ENCODE data around the gene ZBP1.

ZBP1 gene

DNA sequence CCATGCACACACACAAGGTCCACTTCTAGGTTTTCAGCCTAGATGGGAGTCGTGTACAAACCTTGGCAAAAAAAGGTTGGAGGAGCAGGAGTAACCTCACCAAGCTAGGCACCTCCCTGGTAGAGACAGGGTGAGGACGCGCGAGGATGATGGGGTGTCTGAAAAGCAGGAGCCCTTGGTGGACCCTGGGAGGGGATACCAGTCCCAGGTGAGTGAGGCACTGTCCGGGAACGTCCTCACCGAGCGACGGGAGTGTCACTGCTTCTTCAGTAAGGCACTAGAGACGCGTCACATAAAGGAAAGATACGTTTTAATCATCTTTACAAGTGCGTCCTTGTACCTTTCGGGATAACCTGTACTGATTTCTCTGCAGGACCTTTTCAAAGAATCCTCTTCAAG lies 29.4 kb upstream of the ZBP1 start:
- Mint-ChIP-seq H3K36me3 (ENCODE audit: low read depth) (peaks cover 19% of the 10 kb centered on the region), H3K9me3 (peaks cover 16% of the 10 kb centered on the region), H3K27me3 (ENCODE audit: low read depth, poor library complexity) (peaks cover 20% of the 10 kb centered on the region), H3K4me1 (peaks cover 50% of the 10 kb centered on the region), H3K27ac (no peak overlapping the region), H3K4me3 (no peak overlapping the region)
- TF ChIP-seq, protein P1, sequence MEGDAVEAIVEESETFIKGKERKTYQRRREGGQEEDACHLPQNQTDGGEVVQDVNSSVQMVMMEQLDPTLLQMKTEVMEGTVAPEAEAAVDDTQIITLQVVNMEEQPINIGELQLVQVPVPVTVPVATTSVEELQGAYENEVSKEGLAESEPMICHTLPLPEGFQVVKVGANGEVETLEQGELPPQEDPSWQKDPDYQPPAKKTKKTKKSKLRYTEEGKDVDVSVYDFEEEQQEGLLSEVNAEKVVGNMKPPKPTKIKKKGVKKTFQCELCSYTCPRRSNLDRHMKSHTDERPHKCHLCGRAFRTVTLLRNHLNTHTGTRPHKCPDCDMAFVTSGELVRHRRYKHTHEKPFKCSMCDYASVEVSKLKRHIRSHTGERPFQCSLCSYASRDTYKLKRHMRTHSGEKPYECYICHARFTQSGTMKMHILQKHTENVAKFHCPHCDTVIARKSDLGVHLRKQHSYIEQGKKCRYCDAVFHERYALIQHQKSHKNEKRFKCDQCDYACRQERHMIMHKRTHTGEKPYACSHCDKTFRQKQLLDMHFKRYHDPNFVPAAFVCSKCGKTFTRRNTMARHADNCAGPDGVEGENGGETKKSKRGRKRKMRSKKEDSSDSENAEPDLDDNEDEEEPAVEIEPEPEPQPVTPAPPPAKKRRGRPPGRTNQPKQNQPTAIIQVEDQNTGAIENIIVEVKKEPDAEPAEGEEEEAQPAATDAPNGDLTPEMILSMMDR (IDR thresholded peaks at IDR 0.05), result no peak
- DNase-seq, result no peak

DNA sequence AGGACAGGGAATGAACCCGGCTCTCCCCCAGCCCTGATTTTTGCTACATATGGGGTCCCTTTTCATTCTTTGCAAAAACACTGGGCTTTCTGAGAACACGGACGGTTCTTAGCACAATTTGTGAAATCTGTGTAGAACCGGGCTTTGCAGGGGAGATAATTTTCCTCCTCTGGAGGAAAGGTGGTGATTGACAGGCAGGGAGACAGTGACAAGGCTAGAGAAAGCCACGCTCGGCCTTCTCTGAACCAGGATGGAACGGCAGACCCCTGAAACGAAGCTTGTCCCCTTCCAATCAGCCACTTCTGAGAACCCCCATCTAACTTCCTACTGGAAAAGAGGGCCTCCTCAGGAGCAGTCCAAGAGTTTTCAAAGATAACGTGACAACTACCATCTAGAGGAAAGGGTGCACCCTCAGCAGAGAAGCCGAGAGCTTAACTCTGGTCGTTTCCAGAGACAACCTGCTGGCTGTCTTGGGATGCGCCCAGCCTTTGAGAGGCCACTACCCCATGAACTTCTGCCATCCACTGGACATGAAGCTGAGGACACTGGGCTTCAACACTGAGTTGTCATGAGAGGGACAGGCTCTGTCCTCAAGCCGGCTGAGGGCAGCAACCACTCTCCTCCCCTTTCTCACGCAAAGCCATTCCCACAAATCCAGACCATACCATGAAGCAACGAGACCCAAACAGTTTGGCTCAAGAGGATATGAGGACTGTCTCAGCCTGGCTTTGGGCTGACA lies 28.8 kb upstream of the ZBP1 start:
- DNase-seq, result no peak
- peaks cover 20% of the 10 kb centered on the region for H3K9me3 Mint-ChIP-seq
- H3K4me3 Mint-ChIP-seq, result no peak overlapping the region
- TF ChIP-seq, protein P1 (IDR thresholded peaks at IDR 0.05), result no peak
- H3K36me3 Mint-ChIP-seq (ENCODE audit: low read depth), result peaks cover 23% of the 10 kb centered on the region
- H3K27me3 Mint-ChIP-seq (ENCODE audit: low read depth, poor library complexity), result peaks cover 22% of the 10 kb centered on the region
- H3K4me1 Mint-ChIP-seq, result peaks cover 50% of the 10 kb centered on the region
- H3K27ac Mint-ChIP-seq, result no peak overlapping the region

DNA sequence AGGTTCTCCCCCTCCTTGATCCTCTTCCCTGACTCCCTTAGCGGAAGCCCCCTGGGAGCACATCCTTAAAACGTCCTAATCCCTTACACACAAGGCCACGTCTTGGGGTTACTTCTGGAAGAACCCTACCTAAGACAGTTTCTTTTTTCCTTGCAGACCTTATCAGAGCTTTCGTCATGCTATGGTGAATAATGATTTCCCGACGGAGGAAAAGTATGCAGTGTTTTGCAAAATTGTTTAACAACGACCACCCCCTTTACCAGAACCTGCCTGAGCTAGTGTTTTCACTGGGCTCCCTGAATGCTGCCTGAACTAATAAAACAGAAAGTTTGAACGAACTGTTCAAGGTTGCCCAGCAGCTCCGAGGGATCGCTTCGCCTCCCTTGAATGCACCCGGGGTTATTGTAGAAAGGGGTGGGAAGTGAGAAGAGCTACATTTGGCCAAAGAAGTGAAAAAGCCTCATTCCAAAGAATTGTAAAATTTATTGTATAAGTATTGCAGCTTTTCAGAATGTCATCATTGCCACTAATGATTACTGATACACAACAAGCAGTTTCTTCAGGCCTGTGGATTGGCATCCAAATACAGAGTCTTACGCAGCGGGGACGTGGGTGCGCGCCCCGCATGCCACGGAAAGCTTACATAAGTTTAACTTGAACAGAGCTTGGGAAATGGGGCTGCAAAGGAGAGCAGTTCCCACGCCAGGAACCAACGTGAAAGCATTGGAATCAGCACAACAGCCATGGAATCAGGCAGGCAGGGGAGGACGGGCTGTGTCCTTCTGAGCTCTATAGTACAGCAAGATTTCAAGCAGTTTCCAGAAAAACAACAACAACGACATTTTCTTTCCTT lies 27.9 kb upstream of the ZBP1 start:
- Mint-ChIP-seq H3K36me3 (ENCODE audit: low read depth) (peaks cover 23% of the 10 kb centered on the region), H3K4me1 (peaks cover 43% of the 10 kb centered on the region), H3K9me3 (peaks cover 29% of the 10 kb centered on the region), H3K4me3 (no peak overlapping the region), H3K27ac (no peak overlapping the region), H3K27me3 (ENCODE audit: low read depth, poor library complexity) (peaks cover 22% of the 10 kb centered on the region)
- TF ChIP-seq, protein P1 (IDR thresholded peaks at IDR 0.05), result no peak
- DNase-seq, result no peak

DNA sequence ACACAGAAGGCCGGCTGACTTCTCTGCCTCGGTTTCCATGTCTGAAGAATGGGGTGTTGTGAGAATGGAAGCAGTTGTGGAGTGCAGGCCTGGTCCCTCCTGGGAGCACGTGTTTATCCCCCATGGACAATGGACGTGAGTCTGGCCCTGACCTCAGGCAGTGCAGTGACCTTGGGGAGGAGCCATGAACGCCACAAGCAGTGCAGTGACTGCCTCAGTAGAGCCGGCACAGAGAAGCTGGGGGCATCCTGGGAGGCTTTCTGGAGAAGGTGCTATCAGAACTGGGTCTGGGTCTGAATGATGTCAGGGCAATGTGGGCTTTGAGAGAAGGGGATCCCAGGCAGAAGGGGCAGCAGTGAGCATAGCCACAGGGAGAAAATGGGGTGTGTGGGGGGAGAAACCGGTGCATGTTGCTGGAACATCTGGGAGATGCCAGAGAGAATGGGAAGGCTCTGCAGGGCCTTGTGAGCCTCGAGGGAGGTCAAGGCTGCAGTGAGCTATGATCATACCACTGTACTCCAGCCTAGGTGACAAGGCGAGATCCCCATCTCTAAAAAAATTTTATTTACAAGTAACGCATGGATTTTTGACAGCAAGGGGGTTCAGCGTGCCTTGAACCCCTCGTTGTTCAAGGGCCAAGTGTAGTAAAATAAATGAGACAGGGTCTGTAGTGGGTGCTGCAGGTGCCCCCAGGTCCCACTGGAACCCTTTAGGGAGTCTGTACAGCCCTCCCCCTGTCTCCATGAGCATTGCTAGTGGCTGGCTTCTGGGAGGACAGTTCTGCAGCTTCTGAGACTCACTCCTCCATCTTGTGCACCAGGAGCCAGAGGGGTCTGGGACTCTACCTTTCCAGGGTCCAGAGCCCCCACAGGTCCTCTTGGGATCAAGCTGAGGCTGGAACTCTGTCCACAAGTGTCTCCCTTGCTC lies 27.0 kb upstream of the ZBP1 start:
- TF ChIP-seq, protein P1 (IDR thresholded peaks at IDR 0.05), result no peak
- H3K4me3 Mint-ChIP-seq, result no peak overlapping the region
- no peak for DNase-seq
- peaks cover 36% of the 10 kb centered on the region for H3K9me3 Mint-ChIP-seq
- no peak overlapping the region for H3K27ac Mint-ChIP-seq
- H3K4me1 Mint-ChIP-seq, result peaks cover 40% of the 10 kb centered on the region
- peaks cover 23% of the 10 kb centered on the region for H3K36me3 Mint-ChIP-seq (ENCODE audit: low read depth)
- H3K27me3 Mint-ChIP-seq (ENCODE audit: low read depth, poor library complexity), result peaks cover 22% of the 10 kb centered on the region

DNA sequence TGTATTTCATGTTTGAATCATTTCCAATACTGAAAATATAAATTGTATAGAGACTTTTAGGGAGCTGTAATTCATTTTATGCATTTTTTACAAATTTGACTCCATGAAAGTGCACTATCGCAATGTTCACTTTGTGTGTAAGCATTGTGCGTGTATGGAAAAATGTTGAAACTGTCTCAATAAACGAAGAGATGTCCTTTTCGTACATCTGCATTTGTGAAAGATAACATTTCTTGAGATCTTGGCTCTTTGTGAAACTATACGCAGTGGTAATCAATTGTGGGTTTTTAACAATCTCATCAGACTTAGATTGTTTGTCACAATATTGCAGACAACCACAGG lies 18.6 kb upstream of the ZBP1 start:
- no peak overlapping the region for H3K4me3 Mint-ChIP-seq
- H3K9me3 Mint-ChIP-seq, result peaks cover 49% of the 10 kb centered on the region
- no peak overlapping the region for H3K27ac Mint-ChIP-seq
- TF ChIP-seq, protein P1 (IDR thresholded peaks at IDR 0.05), result no peak
- H3K4me1 Mint-ChIP-seq, result no peaks in the 10 kb centered on the region
- DNase-seq, result no peak
- no peaks in the 10 kb centered on the region for H3K36me3 Mint-ChIP-seq (ENCODE audit: low read depth)
- H3K27me3 Mint-ChIP-seq (ENCODE audit: low read depth, poor library complexity), result peaks cover 12% of the 10 kb centered on the region

Measured in nephron progenitor cell (in vitro differentiated cells).